ENCODE measurements around the gene TRDN. TPM values are rescaled to one million over a fixed set of nuclear protein-coding genes. Genes with fewer than 3 reads are reported as not detected.

Gene TRDN
- total and polyA plus RNA-seq, 10 donors = 0.03 to 0.20 (median 0.10) TPM; not detected in 7

DNA sequence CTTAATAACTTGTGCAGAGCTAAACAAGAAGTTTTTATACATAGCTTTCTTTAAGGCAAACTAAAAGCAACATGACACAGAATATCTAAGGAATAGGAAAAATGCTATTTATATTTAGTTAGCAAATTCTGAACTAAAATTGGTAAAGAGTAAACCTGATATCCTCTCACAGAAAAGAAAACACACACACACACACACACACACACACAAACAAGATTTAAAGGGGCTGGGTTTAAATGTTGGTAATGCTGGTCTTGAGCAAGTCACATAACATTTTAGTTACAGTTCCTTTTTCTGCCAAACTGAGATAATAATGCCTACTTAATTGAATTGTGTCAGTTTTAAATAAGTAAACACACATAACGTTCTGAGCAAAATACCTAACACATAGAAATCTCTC, 1.6 kb downstream of the TRDN start:
- no peak for DNase-seq
- intact Hi-C loops (cut with DNase I; ENCODE audit: low total_unique reads) = no loop called here
- no peaks in the 10 kb centered on the region for H3K27me3 ChIP-seq (replicated peaks in 1 of 7)
- no peaks in the 10 kb centered on the region for H3K36me3 ChIP-seq
- no peaks in the 10 kb centered on the region for H3K9me3 ChIP-seq
- no peak for TF ChIP-seq CTCF (IDR thresholded peaks at IDR 0.05 in 8 of 11, conservative IDR thresholded peaks at IDR 0.05 in 3 of 11)
- no peak for TF ChIP-seq POLR2A (IDR thresholded peaks at IDR 0.05)
- WGBS, 5 donors = 46 to 75% (median 59%) methylated on average over 1 of the region's 1 CpG
- H3K4me1 ChIP-seq = no peaks in the 10 kb centered on the region
- H3K4me3 ChIP-seq = no peak overlapping the region
- H3K27ac ChIP-seq = no peak overlapping the region

DNA sequence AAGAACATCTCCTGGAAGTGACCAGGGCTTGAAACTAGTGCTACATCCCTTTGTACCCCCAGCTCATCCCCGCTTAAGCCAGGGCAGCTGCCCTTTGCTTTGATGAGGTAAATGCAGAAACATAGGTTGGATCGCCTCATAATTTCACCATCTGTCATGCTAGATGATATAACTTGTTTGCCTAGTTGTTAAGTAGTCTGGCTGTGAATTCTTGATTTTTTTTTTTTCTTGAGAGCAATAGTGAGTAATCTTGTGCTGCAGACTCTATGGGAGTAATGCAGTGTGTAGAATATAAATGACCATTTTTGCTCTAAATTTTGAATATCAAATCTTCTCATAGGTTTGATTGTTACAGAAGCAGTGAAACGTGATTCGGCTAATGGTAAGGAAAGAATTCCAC, 4.1 kb downstream of the TRDN start:
- Histone ChIP-seq H3K4me1 (no peaks in the 10 kb centered on the region), H3K4me3 (no peak overlapping the region), H3K36me3 (no peaks in the 10 kb centered on the region), H3K27me3 (replicated peaks in 1 of 7) (no peaks in the 10 kb centered on the region), H3K27ac (no peak overlapping the region), H3K9me3 (no peaks in the 10 kb centered on the region)
- intact Hi-C loops (cut with DNase I; ENCODE audit: low total_unique reads) = no loop called here
- no peak for DNase-seq
- TF ChIP-seq POLR2AphosphoS5 (IDR thresholded peaks at IDR 0.05) (no peak), POLR2A (IDR thresholded peaks at IDR 0.05) (no peak), CTCF (IDR thresholded peaks at IDR 0.05 in 8 of 11, conservative IDR thresholded peaks at IDR 0.05 in 3 of 11) (no peak)
- WGBS, 5 donors = 80 to 94% (median 89%) methylated on average over 4 of the region's 4 CpGs

DNA sequence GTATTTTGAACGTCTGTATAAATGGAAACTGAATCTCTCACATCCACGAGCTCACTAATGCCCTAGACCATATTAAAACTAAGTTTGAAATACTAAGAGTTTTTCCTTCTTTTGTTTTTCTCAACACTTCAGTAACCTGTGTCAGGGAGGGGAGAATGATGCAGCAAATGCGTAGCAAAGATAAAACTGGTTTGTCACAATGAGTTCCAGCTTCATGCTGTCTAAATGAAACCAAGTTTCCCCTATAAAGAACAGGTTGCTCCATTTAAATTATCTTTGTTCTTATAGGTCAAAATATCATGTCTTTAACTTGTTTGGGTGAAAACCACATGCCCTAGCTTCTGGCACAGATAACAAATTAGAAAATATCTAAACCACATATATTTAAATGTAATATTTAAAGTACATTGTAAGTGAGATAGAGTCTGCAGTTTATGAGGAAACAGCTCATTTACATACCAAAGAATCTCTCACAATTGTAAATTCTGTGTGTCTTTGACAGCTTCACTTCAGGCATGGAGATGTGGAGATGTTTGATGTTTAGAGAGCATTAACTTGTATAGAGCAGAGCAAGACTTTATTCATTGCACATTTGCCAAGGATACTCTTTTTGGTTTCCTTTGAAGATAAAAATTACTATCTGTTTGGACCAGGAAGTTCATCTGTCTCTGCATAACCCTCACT, 7.3 kb downstream of the TRDN start:
- DNase-seq = no peak
- WGBS, 5 donors = 54 to 70% (median 65%) methylated on average over 3 of the region's 3 CpGs
- Histone ChIP-seq H3K4me1 (no peaks in the 10 kb centered on the region), H3K9me3 (no peaks in the 10 kb centered on the region), H3K4me3 (no peak overlapping the region), H3K36me3 (no peaks in the 10 kb centered on the region), H3K27ac (no peak overlapping the region), H3K27me3 (replicated peaks in 1 of 7) (no peaks in the 10 kb centered on the region)
- no peak for TF ChIP-seq CTCF (IDR thresholded peaks at IDR 0.05 in 8 of 11, conservative IDR thresholded peaks at IDR 0.05 in 3 of 11)
- no peak for TF ChIP-seq POLR2AphosphoS5 (IDR thresholded peaks at IDR 0.05)
- no peak for TF ChIP-seq POLR2A (IDR thresholded peaks at IDR 0.05)
- intact Hi-C loops (cut with DNase I; ENCODE audit: low total_unique reads) = no loop called here

- intact Hi-C loops (cut with DNase I; ENCODE audit: low total_unique reads) = no loop called here
- Histone ChIP-seq H3K9me3 (no peaks in the 10 kb centered on the region), H3K27ac (no peak overlapping the region), H3K27me3 (replicated peaks in 1 of 7) (no peaks in the 10 kb centered on the region), H3K4me1 (no peaks in the 10 kb centered on the region), H3K4me3 (no peak overlapping the region), H3K36me3 (no peaks in the 10 kb centered on the region)
- no peak for DNase-seq
- TF ChIP-seq POLR2A (IDR thresholded peaks at IDR 0.05) (no peak), POLR2AphosphoS5 (IDR thresholded peaks at IDR 0.05) (no peak), CTCF (IDR thresholded peaks at IDR 0.05 in 8 of 11, conservative IDR thresholded peaks at IDR 0.05 in 3 of 11) (no peak)
- WGBS, 5 donors = 77 to 95% (median 88%) methylated on average over 1 of the region's 1 CpG
Observed at GRCh38 chr6:123625696-123626095, 11.1 kb downstream of the TRDN start.
